Neuronal stem cell (in vitro differentiated cells): ENCODE measurements around the gene LMF2.
A peak's percentile ranks its signal among the peaks of the same experiment; 100 is the strongest.

Experiments
- DNase-seq: peaks from one replicate; pipeline ENCODE4 v3.0.0-alpha.2; 2013; ENCODE audit warnings: low spot score
- H2AFZ ChIP-seq: one replicate; pipeline ENCODE4 v1.6.1; 2013; ENCODE audit warnings: mild to moderate bottlenecking, low read length, inconsistent platforms
- H2AK5ac ChIP-seq: 2 replicates; pipeline ENCODE4 v1.6.1; 2013; ENCODE audit warnings: low read depth, mild to moderate bottlenecking, inconsistent platforms, low read length, moderate library complexity, mixed read lengths
- H2BK120ac ChIP-seq: 2 replicates; pipeline ENCODE4 v1.6.1; 2013; ENCODE audit warnings: low read depth, mild to moderate bottlenecking, inconsistent platforms, low read length, moderate library complexity, mixed read lengths
- H2BK12ac ChIP-seq: one replicate; pipeline ENCODE4 v1.6.1; 2013; ENCODE audit warnings: low read length, inconsistent platforms
- H2BK15ac ChIP-seq: 2 replicates; pipeline ENCODE4 v1.6.1; 2013; ENCODE audit warnings: mild to moderate bottlenecking, low read length, inconsistent platforms, mixed read lengths
- H2BK5ac ChIP-seq: one replicate; pipeline ENCODE4 v1.6.1; 2013; ENCODE audit warnings: inconsistent platforms, mild to moderate bottlenecking, low read length, moderate library complexity
- H3K14ac ChIP-seq: one replicate; pipeline ENCODE4 v1.6.1; 2013; ENCODE audit warnings: low read length, inconsistent platforms
- H3K18ac ChIP-seq: 2 replicates; pipeline ENCODE4 v1.6.1; 2013; ENCODE audit warnings: low read length, inconsistent platforms
- H3K23ac ChIP-seq: 2 replicates; pipeline ENCODE4 v1.6.1; 2013; ENCODE audit warnings: low read depth, mild to moderate bottlenecking, mixed read lengths, low read length, inconsistent platforms; ENCODE audit not compliant: poor library complexity
- H3K27ac ChIP-seq: replicated peaks from 3 replicates; pipeline ENCODE4 v1.5.1; 2013; ENCODE audit warnings: low read length, inconsistent platforms
- H3K27me3 ChIP-seq, 3 experiments: 2 replicates each; pipeline ENCODE4 v1.6.1; 2013; ENCODE audit warnings: low read length in 3 of 3, mild to moderate bottlenecking in 2 of 3, inconsistent platforms in 1 of 3, low read depth in 1 of 3, mixed read lengths in 1 of 3, moderate library complexity in 1 of 3; ENCODE audit not compliant: control insufficient read depth in 3 of 3, insufficient read depth in 3 of 3
- H3K36me3 ChIP-seq, 2 donors: replicated peaks in 1 of 2; 2 replicates each; pipeline ENCODE4 v1.6.1; 2013; ENCODE audit warnings: low read length in 2 of 2; ENCODE audit not compliant: control insufficient read depth in 2 of 2, insufficient read depth in 2 of 2
- H3K4ac ChIP-seq: 2 replicates; pipeline ENCODE4 v1.6.1; 2013; ENCODE audit warnings: inconsistent platforms, mild to moderate bottlenecking, low read length, moderate library complexity
- H3K4me1 ChIP-seq, 2 donors: 1 replicate in 1 of 2; 2 replicates in 1 of 2; pipeline ENCODE4 v1.6.1; 2013; ENCODE audit warnings: low read length in 2 of 2, low read depth in 1 of 2; ENCODE audit not compliant: control insufficient read depth in 2 of 2, insufficient read depth in 1 of 2
- H3K4me2 ChIP-seq: one replicate; pipeline ENCODE4 v1.6.1; 2013; ENCODE audit warnings: mild to moderate bottlenecking, low read length, inconsistent platforms; ENCODE audit not compliant: insufficient read depth, poor library complexity, severe bottlenecking
- H3K4me3 ChIP-seq, 2 donors: 2 replicates each; pipeline ENCODE4 v1.5.1; 2013; ENCODE audit warnings: low read length in 2 of 2, mild to moderate bottlenecking in 2 of 2, inconsistent platforms in 1 of 2, moderate library complexity in 1 of 2
- H3K79me1 ChIP-seq: one replicate; pipeline ENCODE4 v1.6.1; 2013; ENCODE audit warnings: low read depth, mild to moderate bottlenecking, inconsistent platforms, low read length, moderate library complexity
- H3K9ac ChIP-seq: one replicate; pipeline ENCODE4 v1.6.1; 2013; ENCODE audit warnings: mild to moderate bottlenecking, low read depth, low read length, inconsistent platforms; ENCODE audit not compliant: poor library complexity
- H3K9me3 ChIP-seq, 2 donors: replicated peaks in 1 of 2; 2 replicates each; pipeline versions ENCODE3 to v1.6.1; 2013; ENCODE audit warnings: low read length in 2 of 2, mild to moderate bottlenecking in 2 of 2, inconsistent platforms in 1 of 2, low read depth in 1 of 2, mixed read lengths in 1 of 2, moderate library complexity in 1 of 2; ENCODE audit not compliant: control insufficient read depth in 2 of 2, insufficient read depth in 1 of 2
- H4K8ac ChIP-seq: one replicate; pipeline ENCODE4 v1.6.1; 2013; ENCODE audit warnings: low read depth, mild to moderate bottlenecking, inconsistent platforms, low read length, moderate library complexity
- H4K91ac ChIP-seq: one replicate; pipeline ENCODE4 v1.6.1; 2013; ENCODE audit warnings: low read length, low read depth, mild to moderate bottlenecking, inconsistent platforms; ENCODE audit not compliant: poor library complexity
- WGBS, 2 donors: extraction: QIAGEN DNeasy Blood & Tissue Kit; methylation state at CpG; one replicate each; pipeline ENCODE4 v1.1.7; 2013; ENCODE audit warnings: missing lambda C conversion rate in 2 of 2, mixed read lengths in 1 of 2; ENCODE audit not compliant: insufficient read length in 2 of 2, insufficient replicate concordance in 1 of 2; ENCODE audit errors: extremely low coverage in 2 of 2; 5-methylcytosine and 5-hydroxymethylcytosine counted together

Gene LMF2

DNA sequence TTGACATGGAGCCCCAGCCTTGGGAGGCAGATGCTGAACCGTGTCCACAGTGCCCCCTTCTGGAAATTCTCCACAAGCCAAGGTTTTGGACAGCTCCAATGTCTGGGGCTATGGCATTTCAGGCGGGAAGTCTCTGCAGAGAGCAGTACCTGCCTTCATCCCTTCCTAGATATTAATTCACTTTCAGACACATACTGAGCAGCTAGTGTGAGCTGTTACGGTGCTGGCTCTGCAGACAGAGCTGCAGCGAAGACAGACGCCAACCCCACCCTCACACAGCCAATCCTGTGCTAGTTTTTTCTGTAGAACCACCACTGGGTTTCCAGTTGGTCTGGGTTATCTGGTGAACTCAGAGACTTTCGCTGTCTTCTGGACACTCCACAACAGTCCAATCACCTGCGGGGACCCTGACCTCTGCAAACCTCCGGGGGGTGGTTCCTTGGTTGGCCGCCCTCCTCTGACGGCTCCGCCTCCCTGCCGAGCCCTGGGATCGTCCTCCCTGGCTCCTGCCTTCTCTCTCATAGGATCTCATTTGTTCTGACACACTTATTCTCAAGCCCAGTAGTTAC, 9.1 kb downstream of the LMF2 start:
- H3K14ac ChIP-seq, result no peak overlapping the region
- no peak overlapping the region for H4K91ac ChIP-seq
- H2AK5ac ChIP-seq, result no peak overlapping the region
- peak overlapping the region; percentile 52 for H2AFZ ChIP-seq
- H2BK15ac ChIP-seq, result no peak overlapping the region
- no peak overlapping the region for H3K4me2 ChIP-seq
- no peaks in the 10 kb centered on the region for H3K79me1 ChIP-seq
- no CpG with 5 or more reads among the region's 13 CpGs for WGBS, 2 donors
- H3K23ac ChIP-seq, result no peak overlapping the region
- peak; percentile 59 for DNase-seq
- H3K4me3 ChIP-seq, result no peak overlapping the region
- H3K9me3 ChIP-seq, result no peaks in the 10 kb centered on the region
- H3K9ac ChIP-seq, result no peak overlapping the region
- no peak overlapping the region for H2BK12ac ChIP-seq
- H3K27me3 ChIP-seq, result no peaks in the 10 kb centered on the region
- no peak overlapping the region for H3K18ac ChIP-seq
- H3K4me1 ChIP-seq, result no peaks in the 10 kb centered on the region
- no peak overlapping the region for H2BK120ac ChIP-seq
- no peak overlapping the region for H3K4ac ChIP-seq
- no peak overlapping the region for H4K8ac ChIP-seq
- H3K27ac ChIP-seq, result no peak overlapping the region
- H3K36me3 ChIP-seq, result peaks cover 4 to 14% of the 10 kb centered on the region in 2 donors
- no peak overlapping the region for H2BK5ac ChIP-seq

DNA sequence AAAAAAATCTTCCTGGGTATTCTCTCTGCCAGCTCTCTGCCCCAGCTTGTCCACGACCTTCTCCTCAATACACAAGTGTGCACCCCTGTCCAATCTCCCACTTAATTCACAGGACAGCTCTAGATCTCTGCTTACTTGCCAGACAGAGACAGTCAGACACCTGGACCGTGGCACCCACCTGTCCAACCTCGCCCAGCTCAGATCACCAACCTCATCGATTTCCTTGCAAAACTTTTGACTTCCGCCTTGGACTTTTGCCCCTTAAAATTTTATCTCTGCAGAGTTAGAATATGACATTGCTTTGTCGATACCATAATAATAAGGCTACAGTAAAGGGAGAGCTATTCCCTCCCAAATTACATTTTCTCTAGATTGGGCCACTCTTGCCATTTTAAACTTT, 10.4 kb downstream of the LMF2 start:
- Histone ChIP-seq H2BK5ac (no peak overlapping the region), H3K4me3 (no peak overlapping the region), H2BK120ac (no peak overlapping the region), H2BK12ac (no peak overlapping the region), H3K9me3 (no peaks in the 10 kb centered on the region), H3K23ac (no peak overlapping the region), H3K27ac (no peak overlapping the region), H4K91ac (no peak overlapping the region), H3K18ac (no peak overlapping the region), H3K27me3 (no peaks in the 10 kb centered on the region), H3K14ac (no peak overlapping the region), H2BK15ac (no peak overlapping the region), H3K4ac (no peak overlapping the region), H3K9ac (no peak overlapping the region), H2AK5ac (no peak overlapping the region), H3K4me1 (no peaks in the 10 kb centered on the region), H3K79me1 (no peaks in the 10 kb centered on the region), H4K8ac (no peak overlapping the region), H3K36me3 (peaks cover 0 to 1% of the 10 kb centered on the region in 2 donors), H2AFZ (no peak overlapping the region), H3K4me2 (no peak overlapping the region)
- no peak for DNase-seq
- no CpG with 5 or more reads among the region's 6 CpGs for WGBS, 2 donors

- Histone ChIP-seq H3K79me1 (no peaks in the 10 kb centered on the region), H3K23ac (no peak overlapping the region), H2BK12ac (no peak overlapping the region), H3K4me1 (no peaks in the 10 kb centered on the region), H3K4ac (no peak overlapping the region), H3K9ac (no peak overlapping the region), H4K91ac (no peak overlapping the region), H3K4me2 (no peak overlapping the region), H3K27ac (no peak overlapping the region), H2AFZ (peak overlapping the region; percentile 49), H3K9me3 (no peaks in the 10 kb centered on the region), H2BK15ac (no peak overlapping the region), H3K14ac (no peak overlapping the region), H2BK120ac (no peak overlapping the region), H3K36me3 (no peaks in the 10 kb centered on the region), H3K18ac (no peak overlapping the region), H4K8ac (no peak overlapping the region), H2BK5ac (no peak overlapping the region), H3K4me3 (no peak overlapping the region), H3K27me3 (peaks cover 0 to 25% (median 0%) of the 10 kb centered on the region in 3 experiments), H2AK5ac (peak overlapping the region; percentile 43)
- no peak for DNase-seq
- WGBS, 2 donors, result no CpG with 5 or more reads among the region's 27 CpGs
Measured at GRCh38 chr22:50490531-50491308, 16.8 kb downstream of the LMF2 start.

- WGBS, 2 donors, result no CpG with 5 or more reads among the region's 31 CpGs
- H3K4me1 ChIP-seq, result no peaks in the 10 kb centered on the region
- no peak overlapping the region for H3K4me2 ChIP-seq
- H3K18ac ChIP-seq, result peak overlapping the region; percentile 76
- no peak overlapping the region for H3K4me3 ChIP-seq
- H4K91ac ChIP-seq, result no peak overlapping the region
- no peak overlapping the region for H3K23ac ChIP-seq
- peaks cover 0 to 30% (median 0%) of the 10 kb centered on the region in 3 experiments for H3K27me3 ChIP-seq
- peak overlapping the region; percentile 44 for H3K9ac ChIP-seq
- peak overlapping the region; percentile 94 for H2AK5ac ChIP-seq
- no peak overlapping the region for H2BK5ac ChIP-seq
- H2BK15ac ChIP-seq, result peak overlapping the region; percentile 75
- no peaks in the 10 kb centered on the region for H3K9me3 ChIP-seq
- peak overlapping the region; percentile 56 for H3K14ac ChIP-seq
- no peak overlapping the region for H2BK120ac ChIP-seq
- peak overlapping the region; percentile 23 for H3K4ac ChIP-seq
- H2AFZ ChIP-seq, result no peak overlapping the region
- no peaks in the 10 kb centered on the region for H3K79me1 ChIP-seq
- H2BK12ac ChIP-seq, result no peak overlapping the region
- H4K8ac ChIP-seq, result no peak overlapping the region
- H3K27ac ChIP-seq, result no peak overlapping the region
- no peaks in the 10 kb centered on the region for H3K36me3 ChIP-seq
- DNase-seq, result no peak
Measured at GRCh38 chr22:50489363-50490243, 17.9 kb downstream of the LMF2 start.
